Right atrium auricular region (tissue), 2 donors: ENCODE data around the gene CTXN1. TPM values are rescaled to one million over a fixed set of nuclear protein-coding genes. Genes with fewer than 3 reads are reported as not detected.

Experiments used
- DNase-seq: peaks from one replicate; pipeline ENCODE4 v3.0.0-alpha.2; 2019; ENCODE audit warnings: low spot score
- H3K27ac ChIP-seq, 2 donors: fragments of 200-600 bp; sonication (generic); 1 replicate in 1 of 2; 2 replicates in 1 of 2; pipeline ENCODE4 v1.5.1; 2016 to 2019
- H3K27me3 ChIP-seq, 2 donors: fragments of 200-600 bp; sonication (generic); one replicate each; pipeline versions ENCODE4 v1.5.1 to v1.6.0; 2017 to 2019
- H3K36me3 ChIP-seq: fragments of 200-600 bp; sonication (generic); one replicate; pipeline ENCODE4 v1.5.1; 2016
- H3K4me1 ChIP-seq, 2 donors: fragments of 200-600 bp; sonication (generic); one replicate each; pipeline versions ENCODE4 v1.5.1 to v1.6.0; 2017 to 2019
- H3K4me3 ChIP-seq, 2 donors: fragments of 200-600 bp; sonication (generic); 1 replicate in 1 of 2; 2 replicates in 1 of 2; pipeline ENCODE4 v1.5.1; 2017 to 2019; ENCODE audit warnings: mild to moderate bottlenecking in 1 of 2, moderate library complexity in 1 of 2
- H3K9me3 ChIP-seq, 2 donors: fragments of 200-600 bp; sonication (generic); one replicate each; pipeline ENCODE4 v1.5.1; 2019
- total RNA-seq, 2 donors: library from RNA; depleted of rRNA; stranded (reverse); fragments of >200 nt; gene quantifications; one replicate each; pipeline ENCODE4 v1.1.0, GENCODE V29; 2016
- TF ChIP-seq, protein P1 (sequence below), 2 donors: fragments of 200-600 bp; sonication (generic); IDR thresholded peaks; one replicate each; pipeline ENCODE4 v1.5.1; 2019; ENCODE audit warnings: antibody characterized with exemption in 2 of 2

The CTXN1 gene
- total RNA-seq, 2 donors from 2014 or later, result 1.7 to 4.2 TPM

DNA sequence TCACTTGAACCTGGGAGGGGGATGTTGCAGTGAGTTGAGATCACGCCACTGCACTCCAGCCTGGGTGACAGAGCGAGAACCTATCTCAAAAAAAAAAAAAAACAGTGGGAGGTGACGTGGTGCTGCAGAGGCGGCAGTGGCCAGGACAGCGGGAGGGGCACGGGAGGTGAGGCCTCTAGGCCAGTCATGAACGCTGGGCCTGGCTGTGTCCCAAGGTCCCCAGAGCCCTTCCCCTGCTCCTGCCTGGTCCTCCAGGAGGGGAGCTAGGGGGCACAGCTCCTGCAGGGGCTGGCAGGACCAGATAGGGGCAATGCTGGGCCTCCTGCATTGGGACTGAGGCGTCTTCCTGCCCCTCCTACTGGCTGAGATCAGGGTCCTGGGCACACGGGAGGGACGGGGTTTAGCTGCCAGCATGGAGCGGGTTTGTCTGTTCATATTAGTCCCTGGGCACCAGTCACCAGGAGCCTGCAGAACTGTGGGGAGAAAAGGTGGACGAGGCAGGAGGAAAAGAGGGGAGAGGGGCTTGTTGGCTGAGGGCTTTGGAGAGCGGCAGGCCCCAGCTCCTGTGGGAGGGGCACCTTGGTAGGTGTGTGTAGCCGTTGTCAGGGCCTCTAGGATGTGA is 17.7 kb downstream of the CTXN1 start:
- DNase-seq, result no peak
- Histone ChIP-seq H3K4me3 (no peak overlapping the region), H3K27me3 (no peaks in the 10 kb centered on the region), H3K36me3 (peaks cover 53% of the 10 kb centered on the region), H3K4me1 (peaks cover 0 to 44% of the 10 kb centered on the region in 2 donors), H3K9me3 (no peaks in the 10 kb centered on the region), H3K27ac (no peak overlapping the region)
- TF ChIP-seq, protein P1, sequence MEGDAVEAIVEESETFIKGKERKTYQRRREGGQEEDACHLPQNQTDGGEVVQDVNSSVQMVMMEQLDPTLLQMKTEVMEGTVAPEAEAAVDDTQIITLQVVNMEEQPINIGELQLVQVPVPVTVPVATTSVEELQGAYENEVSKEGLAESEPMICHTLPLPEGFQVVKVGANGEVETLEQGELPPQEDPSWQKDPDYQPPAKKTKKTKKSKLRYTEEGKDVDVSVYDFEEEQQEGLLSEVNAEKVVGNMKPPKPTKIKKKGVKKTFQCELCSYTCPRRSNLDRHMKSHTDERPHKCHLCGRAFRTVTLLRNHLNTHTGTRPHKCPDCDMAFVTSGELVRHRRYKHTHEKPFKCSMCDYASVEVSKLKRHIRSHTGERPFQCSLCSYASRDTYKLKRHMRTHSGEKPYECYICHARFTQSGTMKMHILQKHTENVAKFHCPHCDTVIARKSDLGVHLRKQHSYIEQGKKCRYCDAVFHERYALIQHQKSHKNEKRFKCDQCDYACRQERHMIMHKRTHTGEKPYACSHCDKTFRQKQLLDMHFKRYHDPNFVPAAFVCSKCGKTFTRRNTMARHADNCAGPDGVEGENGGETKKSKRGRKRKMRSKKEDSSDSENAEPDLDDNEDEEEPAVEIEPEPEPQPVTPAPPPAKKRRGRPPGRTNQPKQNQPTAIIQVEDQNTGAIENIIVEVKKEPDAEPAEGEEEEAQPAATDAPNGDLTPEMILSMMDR (IDR thresholded peaks at IDR 0.05), result no peak

DNA sequence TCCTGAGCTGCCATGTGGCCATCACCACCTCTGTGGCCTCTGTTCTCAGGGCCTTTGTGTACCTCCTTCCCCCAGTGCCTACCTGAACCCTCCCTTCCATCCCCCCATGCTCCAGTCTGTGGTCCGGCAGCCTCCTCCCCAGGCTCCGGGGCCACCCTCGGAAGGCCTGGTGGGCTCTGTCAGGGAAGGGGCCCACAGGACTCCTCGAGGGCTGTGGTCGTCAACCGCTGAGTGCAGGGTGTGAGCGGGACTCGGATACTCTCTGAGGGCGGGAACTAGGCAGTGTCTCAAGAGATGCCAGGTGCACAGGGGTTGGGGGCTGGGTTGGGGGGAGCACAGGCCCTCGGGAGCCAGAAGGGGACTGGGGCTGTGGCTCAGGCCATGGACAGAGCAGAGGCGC is 18.4 kb downstream of the CTXN1 start:
- H3K4me1 ChIP-seq, result peaks cover 0 to 50% of the 10 kb centered on the region in 2 donors
- H3K9me3 ChIP-seq, result no peaks in the 10 kb centered on the region
- H3K4me3 ChIP-seq, result no peak overlapping the region
- no peak overlapping the region for H3K27ac ChIP-seq
- TF ChIP-seq, protein P1 (IDR thresholded peaks at IDR 0.05), result no peak
- no peak for DNase-seq
- peaks cover 47% of the 10 kb centered on the region for H3K36me3 ChIP-seq
- no peaks in the 10 kb centered on the region for H3K27me3 ChIP-seq

DNA sequence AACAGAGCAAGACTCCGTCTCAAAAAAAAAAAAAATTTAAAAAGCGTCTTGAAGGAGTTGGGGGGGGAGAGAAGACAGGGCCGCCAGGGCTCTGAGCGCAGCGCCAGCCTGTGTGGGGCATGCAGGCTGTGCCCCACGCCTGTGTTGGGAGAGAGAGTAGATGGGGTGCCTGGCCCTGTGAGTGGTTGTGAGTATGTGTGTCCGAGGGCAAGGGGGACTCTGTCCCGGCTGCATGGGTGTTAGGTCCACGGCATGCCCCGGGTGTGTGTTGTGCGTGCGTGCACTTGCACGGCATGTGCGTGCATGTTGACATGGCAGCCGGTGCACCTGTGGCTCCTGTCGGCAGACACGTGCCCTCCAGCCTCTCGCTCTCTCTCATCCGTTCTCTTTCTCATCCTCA is 18.8 kb downstream of the CTXN1 start:
- Histone ChIP-seq H3K36me3 (peaks cover 43% of the 10 kb centered on the region), H3K27ac (no peak overlapping the region), H3K9me3 (no peaks in the 10 kb centered on the region), H3K4me1 (peaks cover 0 to 52% of the 10 kb centered on the region in 2 donors), H3K27me3 (no peaks in the 10 kb centered on the region), H3K4me3 (no peak overlapping the region)
- no peak for DNase-seq
- TF ChIP-seq, protein P1 (IDR thresholded peaks at IDR 0.05), result no peak

DNA sequence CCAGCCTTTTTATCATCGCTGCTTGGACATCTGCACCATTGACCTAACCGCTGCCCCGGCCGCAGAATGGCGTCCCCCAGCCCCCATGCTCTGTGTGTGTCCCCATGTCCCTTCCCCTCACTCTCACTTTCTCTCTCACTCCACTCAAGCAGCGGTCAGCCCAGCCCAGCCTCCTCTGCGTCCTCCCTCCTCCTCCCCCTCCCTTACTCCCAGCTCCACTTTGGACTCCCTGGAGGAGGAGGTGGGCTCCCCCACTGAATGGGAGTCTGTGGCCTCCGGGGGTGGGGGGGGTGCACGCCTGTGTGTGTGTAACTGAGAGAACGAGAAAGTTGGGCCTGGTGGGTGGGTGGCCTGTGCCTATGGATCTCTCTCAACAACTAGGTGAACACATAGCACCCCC is 20.1 kb downstream of the CTXN1 start:
- H3K4me1 ChIP-seq, result peaks cover 0 to 52% of the 10 kb centered on the region in 2 donors
- no peak for DNase-seq

DNA sequence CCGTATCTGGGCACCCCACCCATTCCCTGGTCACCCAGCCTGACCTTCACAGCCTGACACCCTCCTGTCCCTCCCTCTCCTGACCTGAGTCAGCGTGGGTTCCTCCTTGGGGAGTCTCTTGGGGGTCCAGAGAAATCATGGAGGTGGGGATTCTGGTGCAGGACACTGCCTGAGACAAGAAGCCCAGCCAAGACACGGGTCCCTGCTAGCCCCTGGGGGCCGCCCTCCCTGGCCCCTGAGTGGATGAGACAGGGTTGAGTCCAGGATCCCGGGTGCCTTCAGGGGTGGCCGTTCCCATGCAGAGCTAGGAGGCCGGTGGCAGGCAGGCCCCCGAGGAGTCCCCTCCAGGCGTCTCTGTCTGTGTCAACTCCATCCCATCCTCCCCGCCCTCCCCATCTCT is 20.7 kb downstream of the CTXN1 start:
- H3K27ac ChIP-seq, result no peak overlapping the region
- H3K4me3 ChIP-seq, result peak overlapping the region in 1 of 2 donors; percentile 90
- DNase-seq, result no peak
- no peaks in the 10 kb centered on the region for H3K27me3 ChIP-seq
- H3K4me1 ChIP-seq, result peaks cover 0 to 52% of the 10 kb centered on the region in 2 donors
- TF ChIP-seq, protein P1 (IDR thresholded peaks at IDR 0.05), result no peak
- peaks cover 24% of the 10 kb centered on the region for H3K36me3 ChIP-seq
- H3K9me3 ChIP-seq, result no peaks in the 10 kb centered on the region

More for the DNA sequence above, 20.1 kb downstream of the CTXN1 start:
- Histone ChIP-seq H3K4me3 (no peak overlapping the region), H3K36me3 (peaks cover 30% of the 10 kb centered on the region), H3K27me3 (no peaks in the 10 kb centered on the region), H3K27ac (no peak overlapping the region), H3K9me3 (no peaks in the 10 kb centered on the region)
- TF ChIP-seq, protein P1 (IDR thresholded peaks at IDR 0.05), result no peak
